Breast epithelium (tissue), 4 donors: ENCODE results near the gene PRDM16. TPM values are rescaled to one million over a fixed set of nuclear protein-coding genes. Genes with fewer than 3 reads are reported as not detected.

Experiments used
- DNase-seq, 2 donors: peaks; one replicate each; pipeline ENCODE4 v3.0.0-alpha.2; 2019; ENCODE audit warnings: low spot score in 2 of 2
- H3K27ac ChIP-seq, 2 donors: fragments of 200-600 bp; sonication (generic) in 1 of 2; one replicate each; pipeline ENCODE4 v1.5.1; 2016 to 2019; ENCODE audit warnings: mild to moderate bottlenecking in 1 of 2
- H3K27me3 ChIP-seq, 2 donors: fragments of 200-600 bp; sonication (generic) in 1 of 2; one replicate each; pipeline versions ENCODE4 v1.5.1 to v1.6.0; 2017 to 2019; ENCODE audit warnings: control low read depth in 1 of 2, mild to moderate bottlenecking in 1 of 2
- H3K36me3 ChIP-seq: fragments of 200-600 bp; one replicate; pipeline ENCODE4 v1.5.1; 2019
- H3K4me1 ChIP-seq, 2 donors: fragments of 200-600 bp; sonication (generic); one replicate each; pipeline ENCODE4 v1.5.1; 2016 to 2019; ENCODE audit warnings: control low read depth in 1 of 2
- H3K4me3 ChIP-seq, 3 donors: fragments of 200-600 bp; sonication (generic); 1 replicate in 2 of 3; 2 replicates in 1 of 3; pipeline ENCODE4 v1.5.1; 2016 to 2019; ENCODE audit warnings: mild to moderate bottlenecking in 3 of 3, moderate library complexity in 2 of 3
- H3K9me3 ChIP-seq, 2 donors: fragments of 200-600 bp; sonication (generic) in 1 of 2; one replicate each; pipeline ENCODE4 v1.5.1; 2016 to 2019; ENCODE audit warnings: control low read depth in 1 of 2
- POLR2A ChIP-seq: fragments of 450-650 bp; IDR thresholded peaks from one replicate; pipeline ENCODE4 v1.6.1; 2016; ENCODE audit warnings: antibody characterized with exemption, mild to moderate bottlenecking, moderate library complexity
- POLR2AphosphoS5 ChIP-seq, 3 donors: sonication (generic); formaldehyde crosslinking; IDR thresholded peaks; one replicate each; pipeline ENCODE4 v1.6.1; 2017; ENCODE audit warnings: antibody characterized with exemption in 3 of 3
- intact Hi-C: fragments of 100-400 bp; cut with DNase I; formaldehyde crosslinking; loops from one replicate; pipeline ENCODE4 v1.15.1; 2023; ENCODE audit warnings: low total_unique reads
- total RNA-seq, 3 donors: library from RNA; depleted of rRNA; stranded (reverse); fragments of >200 nt; gene quantifications; one replicate each; pipeline ENCODE4 v1.1.0, GENCODE V29; 2016
- TF ChIP-seq, protein P1 (sequence below), 3 donors: fragments of 450-650 bp; IDR thresholded peaks; one replicate each; pipeline ENCODE4 v1.5.1; 2016 to 2017; ENCODE audit warnings: antibody characterized with exemption in 3 of 3, mild to moderate bottlenecking in 3 of 3, moderate library complexity in 3 of 3

The PRDM16 gene
- total RNA-seq, 3 donors from 2014 or later: 0.48 to 3.8 (median 3.6) TPM

- Histone ChIP-seq H3K36me3 (no peaks in the 10 kb centered on the region), H3K27me3 (peaks cover 0 to 55% of the 10 kb centered on the region in 2 donors), H3K27ac (no peak overlapping the region), H3K4me1 (no peaks in the 10 kb centered on the region), H3K9me3 (no peaks in the 10 kb centered on the region), H3K4me3 (no peak overlapping the region)
- TF ChIP-seq, protein P1, sequence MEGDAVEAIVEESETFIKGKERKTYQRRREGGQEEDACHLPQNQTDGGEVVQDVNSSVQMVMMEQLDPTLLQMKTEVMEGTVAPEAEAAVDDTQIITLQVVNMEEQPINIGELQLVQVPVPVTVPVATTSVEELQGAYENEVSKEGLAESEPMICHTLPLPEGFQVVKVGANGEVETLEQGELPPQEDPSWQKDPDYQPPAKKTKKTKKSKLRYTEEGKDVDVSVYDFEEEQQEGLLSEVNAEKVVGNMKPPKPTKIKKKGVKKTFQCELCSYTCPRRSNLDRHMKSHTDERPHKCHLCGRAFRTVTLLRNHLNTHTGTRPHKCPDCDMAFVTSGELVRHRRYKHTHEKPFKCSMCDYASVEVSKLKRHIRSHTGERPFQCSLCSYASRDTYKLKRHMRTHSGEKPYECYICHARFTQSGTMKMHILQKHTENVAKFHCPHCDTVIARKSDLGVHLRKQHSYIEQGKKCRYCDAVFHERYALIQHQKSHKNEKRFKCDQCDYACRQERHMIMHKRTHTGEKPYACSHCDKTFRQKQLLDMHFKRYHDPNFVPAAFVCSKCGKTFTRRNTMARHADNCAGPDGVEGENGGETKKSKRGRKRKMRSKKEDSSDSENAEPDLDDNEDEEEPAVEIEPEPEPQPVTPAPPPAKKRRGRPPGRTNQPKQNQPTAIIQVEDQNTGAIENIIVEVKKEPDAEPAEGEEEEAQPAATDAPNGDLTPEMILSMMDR (IDR thresholded peaks at IDR 0.05): no peak
- TF ChIP-seq POLR2A: no peak
- no peak for TF ChIP-seq POLR2AphosphoS5 (IDR thresholded peaks at IDR 0.05)
- intact Hi-C loops: no loop called here
- no peak for DNase-seq
Measured at GRCh38 chr1:3364983-3365382, 296.0 kb downstream of the PRDM16 start.

DNA sequence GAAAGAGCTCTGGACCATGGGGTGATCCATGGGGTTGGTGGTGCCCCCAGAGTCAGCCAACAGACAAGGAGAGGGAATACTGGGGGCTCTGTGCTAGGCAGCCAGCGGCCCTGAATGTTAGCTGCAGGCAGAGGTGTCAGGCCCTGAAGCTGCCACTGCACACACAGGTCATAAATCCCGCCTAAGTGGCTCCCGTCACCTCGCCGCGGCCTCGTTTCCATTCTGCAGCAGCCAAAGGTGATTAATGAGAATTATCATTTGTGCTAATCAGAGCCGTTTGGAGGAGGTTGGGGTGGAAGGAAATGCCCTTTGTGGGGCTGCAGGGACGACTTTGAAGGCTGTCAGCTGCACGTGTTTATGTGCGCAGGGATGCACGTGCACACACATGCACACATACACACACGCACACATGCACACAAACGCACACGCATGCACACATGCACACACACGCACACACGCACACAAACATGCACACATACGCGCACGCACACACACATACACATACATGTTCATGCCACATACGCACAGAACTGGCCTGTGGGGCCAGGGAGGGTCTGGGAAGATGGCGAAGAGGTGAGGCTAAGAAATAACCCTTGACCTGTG is 296.6 kb downstream of the PRDM16 start:
- no peak overlapping the region for H3K27ac ChIP-seq
- TF ChIP-seq POLR2AphosphoS5 (IDR thresholded peaks at IDR 0.05) (no peak), POLR2A (no peak)
- TF ChIP-seq, protein P1 (IDR thresholded peaks at IDR 0.05): no peak
- no peaks in the 10 kb centered on the region for H3K4me1 ChIP-seq
- no peak overlapping the region for H3K4me3 ChIP-seq
- H3K27me3 ChIP-seq: peaks cover 0 to 50% of the 10 kb centered on the region in 2 donors
- no peaks in the 10 kb centered on the region for H3K9me3 ChIP-seq
- intact Hi-C loops: no loop called here
- DNase-seq: no peak
- H3K36me3 ChIP-seq: no peaks in the 10 kb centered on the region

DNA sequence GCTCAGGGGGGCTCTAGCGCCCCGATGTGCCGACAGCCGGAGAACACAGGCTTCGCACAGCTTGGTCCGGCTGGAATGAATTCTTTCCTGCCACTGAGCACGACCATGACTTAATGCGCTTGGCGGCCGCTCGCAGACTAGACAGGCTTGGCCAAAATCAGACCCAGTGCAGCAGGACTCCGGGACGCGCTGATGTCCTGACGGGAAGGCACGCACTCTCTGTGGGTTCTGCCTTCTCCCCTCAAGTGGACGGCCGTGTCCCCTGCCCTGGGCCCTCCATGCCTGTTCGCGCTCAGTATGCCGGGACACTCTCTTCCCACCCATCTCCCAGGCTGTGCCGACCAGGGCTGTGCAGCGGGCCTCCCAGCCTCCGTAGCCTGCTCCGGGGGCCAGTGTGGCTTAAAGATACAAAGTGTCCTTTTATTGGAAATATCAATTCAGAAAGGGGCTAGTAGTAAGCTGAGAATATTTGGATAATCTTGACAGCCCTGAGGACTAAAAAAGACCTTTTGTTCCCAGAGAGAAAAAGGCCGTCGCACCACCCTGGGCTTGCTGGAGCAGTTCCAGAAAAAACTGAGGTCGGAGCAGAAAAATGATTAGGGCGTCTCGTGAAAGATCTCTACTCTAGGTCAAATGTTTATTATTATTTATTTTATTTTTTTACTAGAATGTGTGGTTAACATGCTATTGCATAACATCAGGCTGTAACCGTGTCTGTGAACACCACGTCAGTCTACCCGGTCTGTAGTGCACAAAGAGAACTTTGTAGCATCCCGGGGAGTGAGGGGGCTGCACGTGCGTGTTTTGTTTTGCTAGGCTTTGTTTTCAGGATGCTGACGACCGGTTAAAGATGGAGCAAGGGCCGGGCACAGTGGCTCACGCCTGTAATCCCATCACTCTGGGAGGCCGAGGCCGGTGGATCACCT is 297.4 kb downstream of the PRDM16 start:
- no peak overlapping the region for H3K27ac ChIP-seq
- H3K27me3 ChIP-seq: peaks cover 0 to 42% of the 10 kb centered on the region in 2 donors
- intact Hi-C loops: no loop called here
- no peaks in the 10 kb centered on the region for H3K9me3 ChIP-seq
- H3K4me3 ChIP-seq: no peak overlapping the region
- H3K4me1 ChIP-seq: no peaks in the 10 kb centered on the region
- TF ChIP-seq, protein P1 (IDR thresholded peaks at IDR 0.05): no peak
- no peak for TF ChIP-seq POLR2AphosphoS5 (IDR thresholded peaks at IDR 0.05)
- no peak for TF ChIP-seq POLR2A
- H3K36me3 ChIP-seq: no peaks in the 10 kb centered on the region
- no peak for DNase-seq

GRCh38 chr1:3367376-3367775 is 298.4 kb downstream of the PRDM16 start:
- TF ChIP-seq POLR2A: no peak
- no peak overlapping the region for H3K27ac ChIP-seq
- DNase-seq: no peak
- no peaks in the 10 kb centered on the region for H3K36me3 ChIP-seq
- intact Hi-C loops: no loop called here
- no peak overlapping the region for H3K4me3 ChIP-seq
- no peaks in the 10 kb centered on the region for H3K9me3 ChIP-seq
- H3K4me1 ChIP-seq: no peaks in the 10 kb centered on the region
- H3K27me3 ChIP-seq: peaks cover 0 to 40% of the 10 kb centered on the region in 2 donors

DNA sequence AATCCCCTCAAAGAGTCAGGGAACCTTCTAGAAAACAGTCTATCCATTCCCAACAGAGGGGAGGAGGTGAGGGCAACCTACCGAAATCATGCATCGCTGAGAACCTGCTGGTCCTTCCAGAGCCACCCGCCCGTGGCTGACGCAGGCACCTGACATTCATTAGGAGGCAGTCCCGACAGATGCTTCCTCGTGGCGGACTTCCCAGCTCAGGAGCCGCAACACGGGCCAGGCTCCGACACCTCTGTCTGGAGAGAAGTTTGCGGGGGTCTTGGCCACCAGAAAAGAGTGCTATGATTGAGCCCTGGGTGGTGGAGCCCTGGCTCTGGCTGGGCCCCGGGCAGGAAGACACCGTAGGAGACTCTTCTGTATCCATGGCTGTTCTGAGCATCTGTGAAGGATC is 299.1 kb downstream of the PRDM16 start:
- DNase-seq: no peak
- Histone ChIP-seq H3K4me1 (no peaks in the 10 kb centered on the region), H3K27ac (no peak overlapping the region)

More for the DNA sequence above, 299.1 kb downstream of the PRDM16 start:
- Histone ChIP-seq H3K9me3 (no peaks in the 10 kb centered on the region), H3K36me3 (no peaks in the 10 kb centered on the region), H3K27me3 (peaks cover 0 to 37% of the 10 kb centered on the region in 2 donors), H3K4me3 (no peak overlapping the region)
- intact Hi-C loops: no loop called here
- TF ChIP-seq POLR2A (no peak), POLR2AphosphoS5 (IDR thresholded peaks at IDR 0.05) (no peak)
- TF ChIP-seq, protein P1 (IDR thresholded peaks at IDR 0.05): no peak
